SU-DHL-6 (cell line): ENCODE results near the gene TRMT112.
"Not testable (repeated sequence)": the region's sequence is repeated elsewhere in the genome, so short reads cannot be mapped to it uniquely, and the experiment has no call there.

Source experiments
- H2AFZ ChIP-seq: fragments of 200-600 bp; sonication (generic); 2 replicates; pipeline ENCODE4 v1.6.1; 2014; ENCODE audit warnings: low read depth, mild to moderate bottlenecking, moderate library complexity, mixed read lengths, antibody characterized with exemption, low read length; ENCODE audit not compliant: severe bottlenecking
- H3F3A ChIP-seq: fragments of 200-600 bp; shearing (Covaris generic); 2 replicates; pipeline ENCODE4 v1.6.0; 2016; ENCODE audit warnings: antibody characterized with exemption, mild to moderate bottlenecking; ENCODE audit not compliant: insufficient read depth
- H3K27ac ChIP-seq: fragments of 200-600 bp; sonication (generic); 2 replicates; pipeline ENCODE4 v1.5.1; 2016; ENCODE audit warnings: low read depth, mild to moderate bottlenecking, low read length, moderate library complexity, mixed read lengths
- H3K27me3 ChIP-seq: fragments of 200-600 bp; sonication (generic), shearing (Covaris generic); 2 replicates; pipeline ENCODE4 v1.6.0; 2014; ENCODE audit warnings: mild to moderate bottlenecking, low read length
- H3K36me3 ChIP-seq: fragments of 200-600 bp; sonication (generic); 2 replicates; pipeline ENCODE4 v1.6.1; 2014; ENCODE audit warnings: mild to moderate bottlenecking, low read length, mixed read lengths
- H3K4me2 ChIP-seq: fragments of 300-600, 200-600 bp; shearing (Covaris generic), sonication (generic); 2 replicates; pipeline ENCODE4 v1.6.0; 2014; ENCODE audit warnings: low read length, low read depth, mild to moderate bottlenecking; ENCODE audit not compliant: poor library complexity, severe bottlenecking
- H3K4me3 ChIP-seq: fragments of 200-600 bp; sonication (generic); 2 replicates; pipeline ENCODE4 v1.5.1; 2014; ENCODE audit warnings: antibody characterized with exemption, low read length, mild to moderate bottlenecking, mixed read lengths; ENCODE audit not compliant: insufficient read depth, poor library complexity, severe bottlenecking
- H3K79me2 ChIP-seq: fragments of 200-600 bp; sonication (generic); 2 replicates; pipeline ENCODE4 v1.6.1; 2014; ENCODE audit warnings: mild to moderate bottlenecking, low read length, moderate library complexity; ENCODE audit not compliant: insufficient read depth
- H3K9ac ChIP-seq: fragments of 200-600 bp; sonication (generic); 2 replicates; pipeline ENCODE4 v1.7.0; 2014; ENCODE audit warnings: mild to moderate bottlenecking, low read length
- H3K9me2 ChIP-seq: fragments of 200-600 bp; sonication (generic); replicated peaks from 2 replicates; pipeline ENCODE4 v1.6.1; 2014; ENCODE audit warnings: low read length; ENCODE audit not compliant: insufficient read depth
- H3K9me3 ChIP-seq: fragments of 200-600 bp; sonication (generic); 2 replicates; pipeline ENCODE4 v1.6.1; 2014; ENCODE audit warnings: low read length, mixed read lengths; ENCODE audit not compliant: insufficient read depth
- H4K20me1 ChIP-seq: fragments of 200-600 bp; sonication (generic); 2 replicates; pipeline ENCODE4 v1.6.1; 2014; ENCODE audit warnings: low read depth, mild to moderate bottlenecking, antibody characterized with exemption, low read length, moderate library complexity, mixed read lengths
- EZH2phosphoT487 ChIP-seq: fragments of 200-600 bp; sonication (generic), shearing (Covaris generic); conservative IDR thresholded peaks from 2 replicates; pipeline ENCODE4 v1.6.1; 2018; ENCODE audit warnings: mild to moderate bottlenecking, antibody characterized with exemption, low read length, moderate library complexity, mixed read lengths
- TF ChIP-seq, protein P1 (sequence below): fragments of 200-600 bp; sonication (generic); IDR thresholded peaks from one replicate; pipeline ENCODE4 v1.5.1; 2017; ENCODE audit warnings: antibody characterized with exemption, mild to moderate bottlenecking, low read length, moderate library complexity; ENCODE audit not compliant: insufficient read depth, poor library complexity, severe bottlenecking

The TRMT112 gene

GRCh38 chr11:64312947-64313346 lies 4.4 kb downstream of the TRMT112 start:
- Histone ChIP-seq H2AFZ (no peak overlapping the region), H4K20me1 (no peaks in the 10 kb centered on the region; the same call in 1 of the 2 replicates), H3K4me3 (no peak overlapping the region), H3K4me2 (no peak overlapping the region), H3K9me2 (no peaks in the 10 kb centered on the region), H3K27me3 (no peaks in the 10 kb centered on the region), H3F3A (peaks cover 24% of the 10 kb centered on the region), H3K79me2 (peaks cover 34% of the 10 kb centered on the region), H3K9me3 (no peaks in the 10 kb centered on the region), H3K9ac (no peak overlapping the region), H3K36me3 (no peaks in the 10 kb centered on the region), H3K27ac (no peak overlapping the region)
- no peak for TF ChIP-seq EZH2phosphoT487
- TF ChIP-seq, protein P1, sequence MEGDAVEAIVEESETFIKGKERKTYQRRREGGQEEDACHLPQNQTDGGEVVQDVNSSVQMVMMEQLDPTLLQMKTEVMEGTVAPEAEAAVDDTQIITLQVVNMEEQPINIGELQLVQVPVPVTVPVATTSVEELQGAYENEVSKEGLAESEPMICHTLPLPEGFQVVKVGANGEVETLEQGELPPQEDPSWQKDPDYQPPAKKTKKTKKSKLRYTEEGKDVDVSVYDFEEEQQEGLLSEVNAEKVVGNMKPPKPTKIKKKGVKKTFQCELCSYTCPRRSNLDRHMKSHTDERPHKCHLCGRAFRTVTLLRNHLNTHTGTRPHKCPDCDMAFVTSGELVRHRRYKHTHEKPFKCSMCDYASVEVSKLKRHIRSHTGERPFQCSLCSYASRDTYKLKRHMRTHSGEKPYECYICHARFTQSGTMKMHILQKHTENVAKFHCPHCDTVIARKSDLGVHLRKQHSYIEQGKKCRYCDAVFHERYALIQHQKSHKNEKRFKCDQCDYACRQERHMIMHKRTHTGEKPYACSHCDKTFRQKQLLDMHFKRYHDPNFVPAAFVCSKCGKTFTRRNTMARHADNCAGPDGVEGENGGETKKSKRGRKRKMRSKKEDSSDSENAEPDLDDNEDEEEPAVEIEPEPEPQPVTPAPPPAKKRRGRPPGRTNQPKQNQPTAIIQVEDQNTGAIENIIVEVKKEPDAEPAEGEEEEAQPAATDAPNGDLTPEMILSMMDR = no peak

DNA sequence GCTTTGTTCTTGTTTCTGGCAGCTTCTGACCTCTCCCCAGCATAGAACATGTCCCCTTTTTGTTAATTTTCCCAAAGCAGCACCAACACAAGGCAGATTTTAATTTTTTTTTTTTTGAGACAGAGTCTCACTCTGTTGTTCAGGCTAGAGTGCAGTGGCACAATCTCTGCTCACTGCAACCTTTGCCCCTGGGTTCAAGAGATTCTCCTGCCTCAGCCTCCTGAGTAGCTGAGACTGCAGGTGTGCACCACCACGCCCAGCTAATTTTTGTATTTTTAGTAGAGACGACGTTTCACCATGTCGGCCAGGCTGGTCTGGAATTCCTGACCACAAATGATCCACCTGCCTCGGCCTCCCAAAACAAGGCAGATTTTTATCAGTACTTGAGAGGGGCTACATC lies 9.6 kb downstream of the TRMT112 start:
- not testable (repeated sequence) for H3K9me2 ChIP-seq, H4K20me1 ChIP-seq, H3F3A ChIP-seq, H3K27me3 ChIP-seq, H3K4me3 ChIP-seq, H3K27ac ChIP-seq, H3K9me3 ChIP-seq, H2AFZ ChIP-seq, H3K9ac ChIP-seq, H3K36me3 ChIP-seq
- Histone ChIP-seq H3K79me2 (peaks cover 46% of the 10 kb centered on the region), H3K4me2 (peak overlapping the region; percentile 69)

- H3K9ac ChIP-seq = peak overlapping the region; percentile 95
- H3F3A ChIP-seq = peaks cover 4% of the 10 kb centered on the region; the same call in 1 of the 2 replicates
- peak overlapping the region; percentile 66 for H3K27ac ChIP-seq
- H3K79me2 ChIP-seq = peaks cover 42% of the 10 kb centered on the region
- H3K4me2 ChIP-seq = peak overlapping the region; percentile 69
- peak overlapping the region; percentile 97 for H3K4me3 ChIP-seq
- no peak overlapping the region for H2AFZ ChIP-seq
- H3K9me3 ChIP-seq = no peaks in the 10 kb centered on the region
- H3K9me2 ChIP-seq = no peaks in the 10 kb centered on the region
- no peaks in the 10 kb centered on the region for H3K36me3 ChIP-seq
- TF ChIP-seq, protein P1 = no peak
- TF ChIP-seq EZH2phosphoT487 = no peak
- no peaks in the 10 kb centered on the region for H3K27me3 ChIP-seq
- H4K20me1 ChIP-seq = no peaks in the 10 kb centered on the region
Measured at GRCh38 chr11:64306876-64307622, 10.3 kb downstream of the TRMT112 start.

DNA sequence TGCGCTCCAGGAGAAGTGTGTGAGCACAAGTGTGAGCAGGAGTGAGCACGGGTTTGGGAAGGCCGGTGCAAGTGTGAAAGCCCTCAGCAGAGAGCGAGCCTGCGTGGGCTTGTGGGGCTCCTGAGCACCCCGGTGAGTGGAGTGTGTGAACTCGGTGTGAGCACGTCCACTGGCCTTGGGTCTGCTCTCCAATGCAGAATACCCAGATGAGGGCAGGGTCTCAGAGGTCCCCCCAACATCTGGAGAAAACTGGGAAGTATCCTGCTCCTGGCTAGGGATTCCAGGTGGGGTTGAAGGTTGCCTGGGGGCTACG lies 10.8 kb downstream of the TRMT112 start:
- TF ChIP-seq EZH2phosphoT487 = no peak
- TF ChIP-seq, protein P1 = no peak
- Histone ChIP-seq H3K27me3 (no peaks in the 10 kb centered on the region), H3K36me3 (no peaks in the 10 kb centered on the region), H3K9me3 (no peaks in the 10 kb centered on the region), H3K9ac (peak overlapping the region; percentile 95), H3K4me2 (peak overlapping the region; percentile 69), H3K79me2 (peaks cover 42% of the 10 kb centered on the region), H4K20me1 (no peaks in the 10 kb centered on the region), H3F3A (peaks cover 4% of the 10 kb centered on the region; the same call in 1 of the 2 replicates), H3K9me2 (no peaks in the 10 kb centered on the region), H3K4me3 (peak overlapping the region; percentile 97), H3K27ac (peak overlapping the region; percentile 66), H2AFZ (peak overlapping the region; percentile 38)
